HG02623 (cell line): ENCODE data around the gene FHDC1.

Experiments used
- ATAC-seq: cut with Tn5 transposase; IDR thresholded peaks from one replicate; pipeline ENCODE4 v1.9.1; 2021; ENCODE audit warnings: moderate library complexity; ENCODE audit not compliant: unreplicated experiment

The FHDC1 gene

GRCh38 chr4:152936446-152937335 lies 568 bp downstream of the FHDC1 start:
- ATAC-seq: no peak

- no peak for ATAC-seq
These were observed 1.5 kb downstream of the FHDC1 start for GRCh38 chr4:152937336-152938236.

- no peak for ATAC-seq
These were observed 2.3 kb downstream of the FHDC1 start for GRCh38 chr4:152938237-152938947.

DNA sequence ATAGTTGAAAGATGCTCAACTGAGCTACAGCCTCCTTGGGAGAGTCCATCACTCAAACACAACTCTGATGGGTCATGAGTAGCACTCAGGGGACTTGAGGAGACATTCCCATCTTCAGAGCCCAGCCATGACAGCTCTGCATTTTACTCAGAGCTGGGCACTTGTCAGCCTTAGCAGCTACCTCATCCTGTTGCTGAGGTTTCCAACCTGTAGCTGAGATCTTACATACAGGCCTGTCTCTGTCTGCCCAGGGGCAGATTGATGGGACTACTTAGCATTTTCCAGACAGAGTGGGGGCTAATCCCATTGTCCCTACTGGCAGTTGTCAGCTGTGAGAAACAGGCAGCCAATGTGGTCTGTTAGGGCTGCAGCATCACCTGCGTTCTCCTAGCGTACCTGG lies 3.5 kb downstream of the FHDC1 start:
- no peak for ATAC-seq

GRCh38 chr4:152940461-152940860 lies 4.3 kb downstream of the FHDC1 start:
- ATAC-seq: no peak

DNA sequence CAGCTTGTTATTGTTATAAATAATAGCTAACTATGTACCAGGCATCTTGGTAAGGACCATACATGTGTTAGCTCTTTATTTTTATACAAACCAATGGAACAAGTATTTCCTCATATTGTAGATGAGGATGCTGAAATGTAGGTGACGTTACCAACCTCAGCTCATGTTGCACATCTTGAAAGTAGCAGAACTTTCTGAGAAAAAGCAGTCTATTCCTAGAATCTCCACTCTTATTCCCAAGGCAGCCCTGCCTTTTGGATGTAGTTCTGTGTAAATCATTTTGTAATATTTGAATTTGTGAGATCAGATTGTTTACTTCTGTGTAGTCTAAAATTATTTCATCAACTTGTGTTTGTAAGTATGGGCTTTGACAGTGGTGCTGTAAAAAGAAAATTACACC lies 5.3 kb downstream of the FHDC1 start:
- no peak for ATAC-seq

GRCh38 chr4:152942346-152942745 lies 6.2 kb downstream of the FHDC1 start:
- no peak for ATAC-seq

DNA sequence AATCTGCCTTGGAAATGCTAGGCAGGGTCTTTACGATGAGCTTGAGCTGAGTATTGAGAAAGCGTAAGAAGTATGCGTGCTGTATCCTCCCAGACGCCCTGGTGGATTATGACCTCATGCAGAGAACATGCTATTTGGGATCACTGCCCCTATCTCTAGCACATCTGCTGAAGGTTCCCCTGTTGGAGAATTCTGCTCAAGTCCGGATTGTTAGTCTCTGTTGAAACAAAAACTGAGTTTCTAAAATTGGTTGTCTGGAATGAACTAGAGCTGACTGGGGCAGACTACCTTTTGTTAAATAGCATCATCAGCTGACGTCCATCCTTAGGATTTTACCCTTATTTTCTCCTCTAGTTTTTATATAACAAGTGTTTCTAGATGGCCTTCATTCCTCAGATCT lies 7.5 kb downstream of the FHDC1 start:
- ATAC-seq: no peak

- no peak for ATAC-seq
These were observed 8.7 kb downstream of the FHDC1 start for GRCh38 chr4:152944666-152945320.

GRCh38 chr4:152945639-152946038 lies 9.5 kb downstream of the FHDC1 start:
- no peak for ATAC-seq

DNA sequence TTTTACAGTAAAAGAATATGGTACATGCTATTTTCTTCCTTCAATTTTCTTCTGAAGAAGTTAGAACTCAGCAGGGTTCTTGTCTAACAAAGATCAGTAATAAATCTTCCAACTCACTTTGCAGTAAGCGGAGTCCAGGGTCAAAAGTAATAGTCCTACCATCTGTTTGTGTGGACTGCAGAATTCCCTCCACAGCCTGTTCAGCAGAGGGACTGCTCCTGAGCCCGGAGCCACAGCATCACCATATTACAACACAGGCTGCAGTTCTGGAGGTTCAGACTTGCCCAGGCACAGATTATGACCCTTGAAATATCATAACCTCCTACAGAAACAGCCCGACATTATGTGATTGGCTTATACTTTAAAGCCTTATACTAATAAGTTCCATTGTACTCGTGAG lies 10.3 kb downstream of the FHDC1 start:
- ATAC-seq: no peak

- ATAC-seq: no peak
These were observed 11.2 kb downstream of the FHDC1 start for GRCh38 chr4:152947311-152947710.

DNA sequence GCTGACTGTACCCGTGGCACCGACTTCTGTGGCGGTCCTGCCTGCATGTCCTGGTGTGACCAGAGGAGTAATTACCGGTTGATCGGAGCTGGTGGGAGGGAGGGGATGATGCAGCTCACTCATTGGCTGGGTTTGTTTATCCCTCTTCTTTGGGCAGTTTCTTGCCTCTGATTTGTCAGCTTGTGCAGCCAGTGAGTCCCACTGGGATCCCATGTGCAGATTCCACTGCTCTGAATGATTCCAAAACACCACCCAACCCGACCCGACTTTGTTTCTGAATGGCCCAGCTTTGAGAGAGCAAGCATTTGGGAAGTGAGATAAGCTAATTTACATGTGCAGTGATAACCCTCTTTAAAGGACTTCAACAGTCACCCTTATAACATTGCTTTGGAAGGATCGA lies 13.8 kb downstream of the FHDC1 start:
- ATAC-seq: no peak

GRCh38 chr4:152950402-152951274 lies 14.5 kb downstream of the FHDC1 start:
- no peak for ATAC-seq

- no peak for ATAC-seq
These were observed 15.2 kb downstream of the FHDC1 start for GRCh38 chr4:152951348-152951747.

DNA sequence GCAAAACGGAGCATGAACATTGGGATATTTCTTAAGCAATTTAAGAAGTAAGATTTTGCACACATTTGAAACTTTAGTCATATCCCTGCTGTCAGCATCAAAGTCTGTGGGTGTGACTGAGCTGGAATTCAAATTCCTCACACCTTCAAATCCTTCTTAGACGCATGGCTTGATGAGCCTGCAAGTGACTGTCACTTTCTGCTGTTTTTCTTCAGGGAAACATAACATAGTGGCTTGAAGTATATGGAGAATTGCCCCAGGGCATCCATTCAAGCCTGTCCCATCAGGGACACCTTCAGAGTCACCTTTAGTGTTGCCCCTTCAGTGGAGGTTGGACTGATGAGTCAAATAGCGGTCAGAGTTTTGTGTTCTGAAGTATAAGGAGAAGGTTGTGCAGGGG lies 17.4 kb downstream of the FHDC1 start:
- no peak for ATAC-seq

DNA sequence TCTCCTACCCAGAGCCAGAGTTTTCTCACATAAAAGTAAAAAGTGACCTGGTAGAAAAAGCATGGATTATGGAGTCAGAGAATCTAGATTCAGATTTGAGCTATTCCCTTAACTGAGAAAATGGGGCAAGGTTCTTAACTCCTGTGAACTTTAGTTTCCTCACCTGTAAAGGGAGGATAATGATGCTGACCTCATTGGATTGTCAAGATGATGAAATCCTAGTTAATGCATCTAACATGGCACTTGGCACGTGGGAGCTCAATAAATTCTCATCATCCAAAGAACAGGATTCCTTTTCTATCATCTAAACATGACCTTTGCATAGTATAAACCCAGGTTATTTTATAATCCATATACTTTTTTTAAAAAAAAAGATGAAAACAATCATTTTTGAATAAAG lies 18.6 kb downstream of the FHDC1 start:
- no peak for ATAC-seq

- ATAC-seq: no peak
These were observed 20.0 kb downstream of the FHDC1 start for GRCh38 chr4:152956147-152956546.

GRCh38 chr4:152956650-152957436 lies 20.7 kb downstream of the FHDC1 start:
- ATAC-seq: no peak
